HEK293 (cell line): ENCODE data around the gene KRT8.

Experiments used
- BCL11A ChIP-seq: fragments of 450-650 bp; formaldehyde crosslinking; IDR thresholded peaks from 2 replicates; pipeline ENCODE4 v1.5.1; 2016; ENCODE audit warnings: low read depth, missing biosample characterization, missing genetic modification characterization
- KLF1 ChIP-seq: fragments of 450-650 bp; formaldehyde crosslinking; IDR thresholded peaks from 2 replicates; pipeline ENCODE4 v1.5.1; 2016; ENCODE audit warnings: missing biosample characterization, missing genetic modification characterization
- OVOL3 ChIP-seq: fragments of 450-650 bp; formaldehyde crosslinking; IDR thresholded peaks from 2 replicates; pipeline ENCODE4 v1.5.1; 2016; ENCODE audit warnings: missing biosample characterization, missing genetic modification characterization
- REPIN1 ChIP-seq: fragments of 450-650 bp; formaldehyde crosslinking; IDR thresholded peaks from 2 replicates; pipeline ENCODE4 v1.5.1; 2017; ENCODE audit warnings: missing biosample characterization, missing genetic modification characterization, low read depth
- TCF7L2 ChIP-seq: IDR thresholded peaks from 2 replicates; pipeline ENCODE4 v1.6.1; 2011; ENCODE audit warnings: low read depth, mild to moderate bottlenecking, inconsistent platforms, low read length, moderate library complexity, borderline replicate concordance
- ZBTB21 ChIP-seq: fragments of 450-650 bp; formaldehyde crosslinking; IDR thresholded peaks from 2 replicates; pipeline ENCODE4 v1.5.1; 2017; ENCODE audit warnings: missing biosample characterization, missing genetic modification characterization
- ZBTB7A ChIP-seq: fragments of 450-650 bp; formaldehyde crosslinking; IDR thresholded peaks from 2 replicates; pipeline ENCODE4 v1.5.1; 2016; ENCODE audit warnings: low read depth, missing biosample characterization, missing genetic modification characterization
- ZEB2 ChIP-seq: fragments of 450-650 bp; formaldehyde crosslinking; IDR thresholded peaks from 2 replicates; pipeline ENCODE4 v1.5.1; 2016; ENCODE audit warnings: missing biosample characterization, missing genetic modification characterization
- ZNF10 ChIP-seq: fragments of 450-650 bp; formaldehyde crosslinking; IDR thresholded peaks from 2 replicates; pipeline ENCODE4 v1.5.1; 2017; ENCODE audit warnings: missing biosample characterization, missing genetic modification characterization
- ZNF184 ChIP-seq: fragments of 450-650 bp; IDR thresholded peaks from 2 replicates; pipeline ENCODE4 v1.5.1; 2018; ENCODE audit warnings: missing biosample characterization, mild to moderate bottlenecking, missing genetic modification characterization
- ZNF221 ChIP-seq: fragments of 450-650 bp; formaldehyde crosslinking; IDR thresholded peaks from 2 replicates; pipeline ENCODE4 v1.5.1; 2017; ENCODE audit warnings: missing biosample characterization, missing genetic modification characterization, borderline replicate concordance
- ZNF223 ChIP-seq: fragments of 450-650 bp; formaldehyde crosslinking; IDR thresholded peaks from 2 replicates; pipeline ENCODE4 v1.5.1; 2016; ENCODE audit warnings: missing biosample characterization, missing genetic modification characterization
- ZNF266 ChIP-seq: fragments of 450-650 bp; formaldehyde crosslinking; IDR thresholded peaks from 2 replicates; pipeline ENCODE4 v1.5.1; 2016; ENCODE audit warnings: missing biosample characterization, missing genetic modification characterization, low read depth
- ZNF292 ChIP-seq: fragments of 450-650 bp; formaldehyde crosslinking; IDR thresholded peaks from 2 replicates; pipeline ENCODE4 v1.5.1; 2016; ENCODE audit warnings: low read depth, missing biosample characterization, missing genetic modification characterization, borderline replicate concordance
- ZNF311 ChIP-seq: fragments of 450-650 bp; formaldehyde crosslinking; IDR thresholded peaks from 2 replicates; pipeline ENCODE4 v1.5.1; 2017; ENCODE audit warnings: missing biosample characterization, missing genetic modification characterization, borderline replicate concordance
- ZNF335 ChIP-seq: fragments of 450-650 bp; formaldehyde crosslinking; conservative IDR thresholded peaks from 2 replicates; pipeline ENCODE4 v1.5.1; 2016; ENCODE audit warnings: missing biosample characterization, missing genetic modification characterization
- ZNF391 ChIP-seq: fragments of 450-650 bp; formaldehyde crosslinking; IDR thresholded peaks from 2 replicates; pipeline ENCODE4 v1.5.1; 2016; ENCODE audit warnings: low read depth, missing biosample characterization, missing genetic modification characterization, borderline replicate concordance
- ZNF548 ChIP-seq: fragments of 450-650 bp; formaldehyde crosslinking; IDR thresholded peaks from 2 replicates; pipeline ENCODE4 v1.5.1; 2016; ENCODE audit warnings: missing biosample characterization, missing genetic modification characterization
- ZNF658 ChIP-seq: fragments of 450-650 bp; formaldehyde crosslinking; IDR thresholded peaks from 2 replicates; pipeline ENCODE4; 2016; ENCODE audit warnings: missing biosample characterization, missing genetic modification characterization
- ZNF664 ChIP-seq: fragments of 450-650 bp; formaldehyde crosslinking; IDR thresholded peaks from 2 replicates; pipeline ENCODE4 v1.5.1; 2016; ENCODE audit warnings: missing biosample characterization, missing genetic modification characterization
- ZNF777 ChIP-seq: fragments of 450-650 bp; formaldehyde crosslinking; IDR thresholded peaks from 2 replicates; pipeline ENCODE4 v1.5.1; 2017; ENCODE audit warnings: missing biosample characterization, missing genetic modification characterization, borderline replicate concordance
- ZNF785 ChIP-seq: fragments of 450-650 bp; formaldehyde crosslinking; IDR thresholded peaks from 2 replicates; pipeline ENCODE4 v1.5.1; 2016; ENCODE audit warnings: missing biosample characterization, missing genetic modification characterization
- ZNF830 ChIP-seq: fragments of 450-650 bp; IDR thresholded peaks from 2 replicates; pipeline ENCODE4 v1.5.0; 2018; ENCODE audit warnings: missing biosample characterization, missing genetic modification characterization, low read depth, mild to moderate bottlenecking, moderate library complexity
- ZSCAN30 ChIP-seq: fragments of 450-650 bp; IDR thresholded peaks from 2 replicates; pipeline ENCODE4 v1.5.1; 2018; ENCODE audit warnings: missing biosample characterization, mild to moderate bottlenecking, missing genetic modification characterization, moderate library complexity
- TF ChIP-seq, protein P1 (sequence below): fragments of 450-650 bp; formaldehyde crosslinking; IDR thresholded peaks from 2 replicates; pipeline ENCODE4 v1.5.1; 2017; ENCODE audit warnings: missing biosample characterization, missing genetic modification characterization
- TF ChIP-seq, protein P2 (sequence below): fragments of 450-650 bp; formaldehyde crosslinking; IDR thresholded peaks from 2 replicates; pipeline ENCODE4 v1.5.1; 2016; ENCODE audit warnings: missing biosample characterization, missing genetic modification characterization
- TF ChIP-seq, protein P3 (sequence below): IDR thresholded peaks from 2 replicates; pipeline ENCODE4 v1.6.1; 2011; ENCODE audit warnings: mild to moderate bottlenecking, low read depth, low read length, borderline replicate concordance
- TF ChIP-seq, protein P4 (sequence below): fragments of 450-650 bp; formaldehyde crosslinking; IDR thresholded peaks from 2 replicates; pipeline ENCODE4 v1.5.0; 2017; ENCODE audit warnings: missing biosample characterization, missing genetic modification characterization, borderline replicate concordance
- TF ChIP-seq, protein P5 (sequence below): fragments of 450-650 bp; formaldehyde crosslinking; IDR thresholded peaks from 2 replicates; pipeline ENCODE4 v1.5.1; 2016; ENCODE audit warnings: missing biosample characterization, missing genetic modification characterization
- TF ChIP-seq, protein P6 (sequence below): fragments of 450-650 bp; formaldehyde crosslinking; IDR thresholded peaks from 2 replicates; pipeline ENCODE4 v1.5.1; 2016; ENCODE audit warnings: missing biosample characterization, missing genetic modification characterization

The KRT8 gene

DNA sequence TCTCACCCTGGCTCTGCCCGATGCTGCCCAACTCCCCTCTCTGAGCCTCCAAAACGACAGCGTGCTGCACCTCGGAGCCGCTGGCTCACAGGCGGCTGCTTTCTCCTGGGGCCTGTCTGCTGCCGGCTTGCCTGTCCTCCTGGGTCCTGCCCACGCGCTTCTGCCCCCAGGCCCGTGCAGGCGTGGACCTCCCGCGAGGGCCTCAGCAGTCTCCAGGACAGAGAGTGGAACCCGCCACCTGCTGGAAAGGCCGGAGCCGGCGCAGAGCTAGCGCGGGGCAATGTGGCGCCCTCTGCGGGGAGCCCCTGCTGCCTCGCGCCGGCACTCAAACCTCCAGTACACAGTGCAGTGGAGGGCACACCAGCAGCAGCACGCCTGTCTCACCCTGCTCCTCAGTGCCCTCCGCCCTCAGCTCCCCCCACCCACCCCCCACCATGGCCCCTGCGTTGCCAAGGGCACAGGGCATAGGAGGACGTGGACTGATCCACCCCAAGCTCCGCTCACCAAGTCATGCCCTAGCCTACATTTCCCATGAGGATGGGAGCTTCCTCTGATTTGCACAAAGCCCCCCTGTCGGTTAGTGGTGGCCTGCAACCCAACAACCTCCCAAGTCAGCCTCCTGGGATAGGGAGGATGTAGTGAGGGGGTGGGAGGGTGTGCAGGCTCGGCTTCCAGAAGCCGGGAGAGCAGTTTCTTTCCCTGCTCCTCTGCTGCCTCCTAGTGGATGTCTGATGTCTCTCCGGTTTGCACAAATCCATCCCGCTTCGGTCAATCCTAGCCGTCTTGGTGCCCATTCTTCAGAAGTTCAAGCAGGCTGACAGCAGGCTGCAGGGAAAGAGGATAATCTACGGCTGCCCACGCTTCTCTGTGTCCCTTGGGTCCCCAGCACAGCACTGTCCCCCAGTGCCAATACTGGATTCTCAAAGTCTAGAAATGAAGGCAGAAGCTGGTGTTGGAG lies 25.2 kb downstream of the KRT8 start (continued):
- TF ChIP-seq, protein P1, sequence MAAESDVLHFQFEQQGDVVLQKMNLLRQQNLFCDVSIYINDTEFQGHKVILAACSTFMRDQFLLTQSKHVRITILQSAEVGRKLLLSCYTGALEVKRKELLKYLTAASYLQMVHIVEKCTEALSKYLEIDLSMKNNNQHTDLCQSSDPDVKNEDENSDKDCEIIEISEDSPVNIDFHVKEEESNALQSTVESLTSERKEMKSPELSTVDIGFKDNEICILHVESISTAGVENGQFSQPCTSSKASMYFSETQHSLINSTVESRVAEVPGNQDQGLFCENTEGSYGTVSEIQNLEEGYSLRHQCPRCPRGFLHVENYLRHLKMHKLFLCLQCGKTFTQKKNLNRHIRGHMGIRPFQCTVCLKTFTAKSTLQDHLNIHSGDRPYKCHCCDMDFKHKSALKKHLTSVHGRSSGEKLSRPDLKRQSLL (tag by site-specific recombination): peak; percentile 79
- TF ChIP-seq REPIN1 (tag by site-specific recombination) (no peak), ZNF184 (tag by site-specific recombination) (no peak; the same call in 1 of the 2 replicates), ZBTB21 (tag by site-specific recombination) (no peak), ZNF391 (tag by site-specific recombination) (peak; percentile 25; the same call in 1 of the 2 replicates), ZNF658 (tag by site-specific recombination) (no peak), ZNF221 (tag by site-specific recombination) (no peak), ZNF335 (tag by site-specific recombination) (peak; percentile 91), ZBTB7A (tag by site-specific recombination) (no peak), ZNF777 (tag by site-specific recombination) (no peak), BCL11A (tag by site-specific recombination) (no peak; the same call in 1 of the 2 replicates), ZNF548 (tag by site-specific recombination) (no peak), ZEB2 (0 out of 2 replicates have a peak, but pooled peaks have one; percentile 30), OVOL3 (no peak), ZSCAN30 (peak; percentile 72), ZNF266 (no peak), ZNF223 (tag by site-specific recombination) (no peak), ZNF830 (tag by site-specific recombination) (no peak), KLF1 (tag by site-specific recombination) (no peak), ZNF10 (tag by site-specific recombination) (no peak; the same call in 1 of the 2 replicates), ZNF664 (tag by site-specific recombination) (no peak), ZNF785 (tag by site-specific recombination) (no peak), TCF7L2 (no peak), ZNF311 (tag by site-specific recombination) (no peak), ZNF292 (tag by site-specific recombination) (no peak)
- TF ChIP-seq, protein P2, sequence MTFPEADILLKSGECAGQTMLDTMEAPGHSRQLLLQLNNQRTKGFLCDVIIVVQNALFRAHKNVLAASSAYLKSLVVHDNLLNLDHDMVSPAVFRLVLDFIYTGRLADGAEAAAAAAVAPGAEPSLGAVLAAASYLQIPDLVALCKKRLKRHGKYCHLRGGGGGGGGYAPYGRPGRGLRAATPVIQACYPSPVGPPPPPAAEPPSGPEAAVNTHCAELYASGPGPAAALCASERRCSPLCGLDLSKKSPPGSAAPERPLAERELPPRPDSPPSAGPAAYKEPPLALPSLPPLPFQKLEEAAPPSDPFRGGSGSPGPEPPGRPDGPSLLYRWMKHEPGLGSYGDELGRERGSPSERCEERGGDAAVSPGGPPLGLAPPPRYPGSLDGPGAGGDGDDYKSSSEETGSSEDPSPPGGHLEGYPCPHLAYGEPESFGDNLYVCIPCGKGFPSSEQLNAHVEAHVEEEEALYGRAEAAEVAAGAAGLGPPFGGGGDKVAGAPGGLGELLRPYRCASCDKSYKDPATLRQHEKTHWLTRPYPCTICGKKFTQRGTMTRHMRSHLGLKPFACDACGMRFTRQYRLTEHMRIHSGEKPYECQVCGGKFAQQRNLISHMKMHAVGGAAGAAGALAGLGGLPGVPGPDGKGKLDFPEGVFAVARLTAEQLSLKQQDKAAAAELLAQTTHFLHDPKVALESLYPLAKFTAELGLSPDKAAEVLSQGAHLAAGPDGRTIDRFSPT (tag by site-specific recombination): 0 out of 2 replicates have a peak, but pooled peaks have one; percentile 42
- TF ChIP-seq, protein P3, sequence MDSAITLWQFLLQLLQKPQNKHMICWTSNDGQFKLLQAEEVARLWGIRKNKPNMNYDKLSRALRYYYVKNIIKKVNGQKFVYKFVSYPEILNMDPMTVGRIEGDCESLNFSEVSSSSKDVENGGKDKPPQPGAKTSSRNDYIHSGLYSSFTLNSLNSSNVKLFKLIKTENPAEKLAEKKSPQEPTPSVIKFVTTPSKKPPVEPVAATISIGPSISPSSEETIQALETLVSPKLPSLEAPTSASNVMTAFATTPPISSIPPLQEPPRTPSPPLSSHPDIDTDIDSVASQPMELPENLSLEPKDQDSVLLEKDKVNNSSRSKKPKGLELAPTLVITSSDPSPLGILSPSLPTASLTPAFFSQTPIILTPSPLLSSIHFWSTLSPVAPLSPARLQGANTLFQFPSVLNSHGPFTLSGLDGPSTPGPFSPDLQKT: no peak
- TF ChIP-seq, protein P4, sequence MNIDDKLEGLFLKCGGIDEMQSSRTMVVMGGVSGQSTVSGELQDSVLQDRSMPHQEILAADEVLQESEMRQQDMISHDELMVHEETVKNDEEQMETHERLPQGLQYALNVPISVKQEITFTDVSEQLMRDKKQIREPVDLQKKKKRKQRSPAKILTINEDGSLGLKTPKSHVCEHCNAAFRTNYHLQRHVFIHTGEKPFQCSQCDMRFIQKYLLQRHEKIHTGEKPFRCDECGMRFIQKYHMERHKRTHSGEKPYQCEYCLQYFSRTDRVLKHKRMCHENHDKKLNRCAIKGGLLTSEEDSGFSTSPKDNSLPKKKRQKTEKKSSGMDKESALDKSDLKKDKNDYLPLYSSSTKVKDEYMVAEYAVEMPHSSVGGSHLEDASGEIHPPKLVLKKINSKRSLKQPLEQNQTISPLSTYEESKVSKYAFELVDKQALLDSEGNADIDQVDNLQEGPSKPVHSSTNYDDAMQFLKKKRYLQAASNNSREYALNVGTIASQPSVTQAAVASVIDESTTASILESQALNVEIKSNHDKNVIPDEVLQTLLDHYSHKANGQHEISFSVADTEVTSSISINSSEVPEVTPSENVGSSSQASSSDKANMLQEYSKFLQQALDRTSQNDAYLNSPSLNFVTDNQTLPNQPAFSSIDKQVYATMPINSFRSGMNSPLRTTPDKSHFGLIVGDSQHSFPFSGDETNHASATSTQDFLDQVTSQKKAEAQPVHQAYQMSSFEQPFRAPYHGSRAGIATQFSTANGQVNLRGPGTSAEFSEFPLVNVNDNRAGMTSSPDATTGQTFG (tag by site-specific recombination): no peak
- TF ChIP-seq, protein P5, sequence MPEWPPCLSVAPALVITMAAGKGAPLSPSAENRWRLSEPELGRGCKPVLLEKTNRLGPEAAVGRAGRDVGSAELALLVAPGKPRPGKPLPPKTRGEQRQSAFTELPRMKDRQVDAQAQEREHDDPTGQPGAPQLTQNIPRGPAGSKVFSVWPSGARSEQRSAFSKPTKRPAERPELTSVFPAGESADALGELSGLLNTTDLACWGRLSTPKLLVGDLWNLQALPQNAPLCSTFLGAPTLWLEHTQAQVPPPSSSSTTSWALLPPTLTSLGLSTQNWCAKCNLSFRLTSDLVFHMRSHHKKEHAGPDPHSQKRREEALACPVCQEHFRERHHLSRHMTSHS (tag by site-specific recombination): no peak
- TF ChIP-seq, protein P6, sequence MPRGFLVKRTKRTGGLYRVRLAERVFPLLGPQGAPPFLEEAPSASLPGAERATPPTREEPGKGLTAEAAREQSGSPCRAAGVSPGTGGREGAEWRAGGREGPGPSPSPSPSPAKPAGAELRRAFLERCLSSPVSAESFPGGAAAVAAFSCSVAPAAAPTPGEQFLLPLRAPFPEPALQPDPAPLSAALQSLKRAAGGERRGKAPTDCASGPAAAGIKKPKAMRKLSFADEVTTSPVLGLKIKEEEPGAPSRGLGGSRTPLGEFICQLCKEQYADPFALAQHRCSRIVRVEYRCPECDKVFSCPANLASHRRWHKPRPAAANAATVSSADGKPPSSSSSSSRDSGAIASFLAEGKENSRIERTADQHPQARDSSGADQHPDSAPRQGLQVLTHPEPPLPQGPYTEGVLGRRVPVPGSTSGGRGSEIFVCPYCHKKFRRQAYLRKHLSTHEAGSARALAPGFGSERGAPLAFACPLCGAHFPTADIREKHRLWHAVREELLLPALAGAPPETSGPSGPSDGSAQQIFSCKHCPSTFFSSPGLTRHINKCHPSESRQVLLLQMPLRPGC (tag by site-specific recombination): no peak
